GM18499 (cell line): ENCODE results near the gene SLC23A2.
"Not testable (repeated sequence)": the region's sequence is repeated elsewhere in the genome, so short reads cannot be mapped to it uniquely, and the experiment has no call there.

Experiments used
- ATAC-seq: cut with Tn5 transposase; IDR thresholded peaks from one replicate; pipeline ENCODE4 v1.9.1; 2021; ENCODE audit warnings: moderate number of reproducible peaks; ENCODE audit not compliant: insufficient read depth, unreplicated experiment

SLC23A2 gene

GRCh38 chr20:4942331-4942730, 59.0 kb downstream of the SLC23A2 start:
- no peak for ATAC-seq

GRCh38 chr20:4937407-4938319, 63.6 kb downstream of the SLC23A2 start:
- ATAC-seq = no peak

GRCh38 chr20:4936851-4937406, 64.4 kb downstream of the SLC23A2 start:
- no peak for ATAC-seq

- no peak for ATAC-seq
These were observed 64.9 kb downstream of the SLC23A2 start for GRCh38 chr20:4936392-4936850.

- no peak for ATAC-seq
These were observed 69.2 kb downstream of the SLC23A2 start for GRCh38 chr20:4932061-4932460.

GRCh38 chr20:4929686-4930397, 71.5 kb downstream of the SLC23A2 start:
- ATAC-seq = no peak

- ATAC-seq = no peak
These were observed 74.7 kb downstream of the SLC23A2 start for GRCh38 chr20:4926531-4927156.

- no peak for ATAC-seq
These were observed 75.3 kb downstream of the SLC23A2 start for GRCh38 chr20:4925842-4926530.

- no peak for ATAC-seq
These were observed 76.9 kb downstream of the SLC23A2 start for GRCh38 chr20:4924446-4924845.

GRCh38 chr20:4924032-4924431, 77.3 kb downstream of the SLC23A2 start:
- no peak for ATAC-seq

GRCh38 chr20:4922186-4922585, 79.1 kb downstream of the SLC23A2 start:
- ATAC-seq = no peak

- ATAC-seq = not testable (repeated sequence)
These were observed 80.0 kb downstream of the SLC23A2 start for GRCh38 chr20:4921271-4921670.

GRCh38 chr20:4920655-4921054, 80.7 kb downstream of the SLC23A2 start:
- ATAC-seq = no peak

GRCh38 chr20:4920131-4920530, 81.2 kb downstream of the SLC23A2 start:
- ATAC-seq = no peak

GRCh38 chr20:4919047-4919704, 82.1 kb downstream of the SLC23A2 start:
- ATAC-seq = no peak

GRCh38 chr20:4918473-4918872, 82.8 kb downstream of the SLC23A2 start:
- no peak for ATAC-seq

- no peak for ATAC-seq
These were observed 84.1 kb downstream of the SLC23A2 start for GRCh38 chr20:4916971-4917881.

- ATAC-seq = no peak
These were observed 88.2 kb downstream of the SLC23A2 start for GRCh38 chr20:4913147-4913546.
